Colonic mucosa (tissue), 4 donors: ENCODE results near the gene AVP. TPM values are rescaled to one million over a fixed set of nuclear protein-coding genes. Genes with fewer than 3 reads are reported as not detected.

ENCODE experiments used
- DNase-seq: peaks from one replicate; pipeline ENCODE4 v3.0.0-alpha.2; 2020
- H3K27ac ChIP-seq: fragments of 200-600 bp; one replicate; pipeline ENCODE4 v1.8.0; 2021
- H3K27me3 ChIP-seq: fragments of 200-600 bp; one replicate; pipeline ENCODE4 v1.8.0; 2021
- H3K36me3 ChIP-seq: fragments of 200-600 bp; one replicate; pipeline ENCODE4 v1.8.0; 2021
- H3K4me1 ChIP-seq: fragments of 200-600 bp; one replicate; pipeline ENCODE4 v1.8.0; 2021; ENCODE audit warnings: mild to moderate bottlenecking
- H3K4me3 ChIP-seq: fragments of 200-600 bp; one replicate; pipeline ENCODE4 v1.8.0; 2021
- H3K9ac ChIP-seq, 2 donors: one replicate each; pipeline ENCODE4 v1.7.0; 2013; ENCODE audit warnings: control low read depth in 2 of 2, low read depth in 2 of 2, low read length in 2 of 2
- H3K9me3 ChIP-seq: fragments of 200-600 bp; one replicate; pipeline ENCODE4 v1.8.0; 2021
- intact Hi-C: fragments of 100-400 bp; cut with DNase I; formaldehyde crosslinking; loops from one replicate; pipeline ENCODE4 v1.14.1; 2022
- total RNA-seq, 2 donors: library from RNA; stranded (reverse); fragmentation: NEBNext Ultra II Directional in 1 of 2; extraction: Animal tissue kit (Norgen Biotek cat#: 25700) in 1 of 2; gene quantifications; one replicate each; pipeline ENCODE4 v1.2.1, GENCODE V29; 2021
- TF ChIP-seq, protein P1 (sequence below): fragments of 200-600 bp; IDR thresholded peaks from one replicate; pipeline ENCODE4 v1.8.0; 2022; ENCODE audit warnings: antibody characterized with exemption, mild to moderate bottlenecking
- donor health status: healthy.
- donor health status: DM: no; HTN: no; CAD: no.
- donor health status: DM: no; HTN: no; CAD: no.

AVP gene
- total RNA-seq, 2 donors from 2014 or later = not detected

DNA sequence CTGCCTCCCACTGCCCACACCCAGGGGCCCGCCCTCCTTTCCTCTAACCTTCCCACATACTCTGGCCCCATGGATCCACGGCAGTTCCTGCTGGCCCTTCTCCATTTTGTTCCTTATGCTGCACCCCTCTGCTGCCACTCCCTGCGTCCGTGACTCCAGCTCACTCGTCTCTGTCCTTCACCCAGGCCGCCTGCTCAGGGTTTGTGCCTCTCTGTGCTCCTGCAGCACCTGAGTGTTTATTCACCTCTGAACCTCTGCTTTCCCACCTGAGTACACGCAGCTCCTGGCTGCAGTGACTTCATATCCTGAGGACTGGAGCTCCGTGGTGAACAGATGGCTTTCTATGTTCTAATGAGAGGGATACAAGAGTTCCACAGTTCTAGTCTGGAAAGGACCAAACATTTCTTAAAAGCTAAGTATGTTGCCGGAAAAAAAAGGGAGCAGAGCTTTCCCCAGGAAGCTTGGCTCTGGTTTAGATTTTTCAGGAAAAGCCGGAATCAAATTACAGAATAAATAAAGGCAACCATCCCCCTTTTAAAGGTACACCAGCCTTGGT, 42.6 kb downstream of the AVP start:
- no peak for DNase-seq
- TF ChIP-seq, protein P1, sequence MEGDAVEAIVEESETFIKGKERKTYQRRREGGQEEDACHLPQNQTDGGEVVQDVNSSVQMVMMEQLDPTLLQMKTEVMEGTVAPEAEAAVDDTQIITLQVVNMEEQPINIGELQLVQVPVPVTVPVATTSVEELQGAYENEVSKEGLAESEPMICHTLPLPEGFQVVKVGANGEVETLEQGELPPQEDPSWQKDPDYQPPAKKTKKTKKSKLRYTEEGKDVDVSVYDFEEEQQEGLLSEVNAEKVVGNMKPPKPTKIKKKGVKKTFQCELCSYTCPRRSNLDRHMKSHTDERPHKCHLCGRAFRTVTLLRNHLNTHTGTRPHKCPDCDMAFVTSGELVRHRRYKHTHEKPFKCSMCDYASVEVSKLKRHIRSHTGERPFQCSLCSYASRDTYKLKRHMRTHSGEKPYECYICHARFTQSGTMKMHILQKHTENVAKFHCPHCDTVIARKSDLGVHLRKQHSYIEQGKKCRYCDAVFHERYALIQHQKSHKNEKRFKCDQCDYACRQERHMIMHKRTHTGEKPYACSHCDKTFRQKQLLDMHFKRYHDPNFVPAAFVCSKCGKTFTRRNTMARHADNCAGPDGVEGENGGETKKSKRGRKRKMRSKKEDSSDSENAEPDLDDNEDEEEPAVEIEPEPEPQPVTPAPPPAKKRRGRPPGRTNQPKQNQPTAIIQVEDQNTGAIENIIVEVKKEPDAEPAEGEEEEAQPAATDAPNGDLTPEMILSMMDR = no peak
- Histone ChIP-seq H3K27ac (no peak overlapping the region), H3K36me3 (peaks cover 5% of the 10 kb centered on the region), H3K4me1 (peaks cover 3% of the 10 kb centered on the region), H3K9ac (no peak overlapping the region), H3K27me3 (no peaks in the 10 kb centered on the region), H3K4me3 (no peak overlapping the region), H3K9me3 (no peaks in the 10 kb centered on the region)
- intact Hi-C loops = no loop called here

- Histone ChIP-seq H3K4me1 (no peaks in the 10 kb centered on the region), H3K9me3 (no peaks in the 10 kb centered on the region), H3K9ac (no peak overlapping the region), H3K27ac (no peak overlapping the region), H3K27me3 (no peaks in the 10 kb centered on the region), H3K4me3 (no peak overlapping the region), H3K36me3 (peaks cover 15% of the 10 kb centered on the region)
- intact Hi-C loops = no loop called here
- DNase-seq = no peak
- TF ChIP-seq, protein P1 = no peak
Observed at GRCh38 chr20:3040086-3040485, 44.4 kb downstream of the AVP start.

GRCh38 chr20:3039426-3039825, 45.1 kb downstream of the AVP start:
- DNase-seq = no peak
- no peak overlapping the region for H3K4me3 ChIP-seq
- H3K27me3 ChIP-seq = no peaks in the 10 kb centered on the region
- H3K9ac ChIP-seq = no peak overlapping the region
- TF ChIP-seq, protein P1 = no peak
- H3K36me3 ChIP-seq = peaks cover 17% of the 10 kb centered on the region
- no peaks in the 10 kb centered on the region for H3K4me1 ChIP-seq
- H3K9me3 ChIP-seq = no peaks in the 10 kb centered on the region
- no peak overlapping the region for H3K27ac ChIP-seq
- intact Hi-C loops = loop anchor here (10.0 kb wide), 1 partner anchor 1575 kb away; the partner anchor contains the start of gene NSFL1C

GRCh38 chr20:3038454-3038853, 46.1 kb downstream of the AVP start:
- DNase-seq = no peak
- H3K9ac ChIP-seq = no peak overlapping the region
- TF ChIP-seq, protein P1 = no peak
- peaks cover 17% of the 10 kb centered on the region for H3K36me3 ChIP-seq
- H3K4me3 ChIP-seq = no peak overlapping the region
- H3K27me3 ChIP-seq = no peaks in the 10 kb centered on the region
- no peaks in the 10 kb centered on the region for H3K4me1 ChIP-seq
- intact Hi-C loops = loop anchor here (10.0 kb wide), 1 partner anchor 1574 kb away; the partner anchor contains the start of gene NSFL1C
- H3K9me3 ChIP-seq = no peaks in the 10 kb centered on the region
- H3K27ac ChIP-seq = no peak overlapping the region

DNA sequence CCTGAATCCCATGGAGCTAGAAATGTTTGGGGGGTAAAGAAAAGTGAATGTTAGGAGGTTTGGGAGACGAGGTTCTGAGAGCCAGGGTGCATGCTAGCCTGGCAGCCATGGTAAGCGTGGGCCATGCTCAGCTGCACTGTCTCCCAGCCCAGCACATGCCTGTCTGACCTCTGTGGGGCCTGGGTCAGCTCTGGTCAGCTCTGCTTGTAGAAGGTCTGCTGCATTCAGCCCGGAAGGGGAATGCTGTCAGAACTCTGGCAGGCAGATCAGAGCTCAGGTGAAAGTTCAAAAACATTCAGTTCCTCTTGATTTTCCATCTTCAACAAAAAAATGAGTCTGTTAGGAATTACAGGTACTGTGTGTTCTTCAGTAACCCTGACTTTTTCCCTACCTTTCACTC, 46.9 kb downstream of the AVP start:
- no peak overlapping the region for H3K27ac ChIP-seq
- H3K9ac ChIP-seq = no peak overlapping the region
- intact Hi-C loops = loop anchor here (10.0 kb wide), 1 partner anchor 1573 kb away; the partner anchor contains the start of gene NSFL1C
- no peaks in the 10 kb centered on the region for H3K9me3 ChIP-seq
- no peak for DNase-seq
- TF ChIP-seq, protein P1 = no peak
- H3K27me3 ChIP-seq = no peaks in the 10 kb centered on the region
- peaks cover 17% of the 10 kb centered on the region for H3K36me3 ChIP-seq
- H3K4me1 ChIP-seq = no peaks in the 10 kb centered on the region
- no peak overlapping the region for H3K4me3 ChIP-seq
